PC-3 (cell line): ENCODE results near the gene B4GALNT3. TPM values are rescaled to one million over a fixed set of nuclear protein-coding genes. Genes with fewer than 3 reads are reported as not detected.

Experiments
- ATAC-seq: fragments of 200-7000 bp; cut with Tn5 transposase; 2 replicates; pipeline ENCODE4 v1.9.1; 2020; ENCODE audit warnings: mild to moderate bottlenecking, moderate library complexity
- BruUV-seq: library from RNA; stranded (reverse); fragments of 400-500 nt; replicated peaks from 2 replicates; lab custom pipeline; 2021; lab: Mats Ljungman, UMichigan
- CTCF ChIA-PET: fragments of 300-600 bp; sonication (Branson Sonifier 250); formaldehyde crosslinking; loops from one replicate; lab custom pipeline; 2022; ENCODE audit warnings: antibody characterized with exemption; lab: Charles Lee
- POLR2A ChIA-PET: fragments of 300-600 bp; sonication (Branson Sonifier 250); formaldehyde crosslinking; loops from one replicate; lab custom pipeline; 2022; ENCODE audit warnings: antibody characterized with exemption; ENCODE audit not compliant: unreplicated experiment; lab: Charles Lee
- DNase-seq: peaks from one replicate; pipeline ENCODE4 v3.0.0-alpha.2; 2015
- H2AFZ ChIP-seq: fragments of 300-600 bp; sonication (generic); 2 replicates; pipeline ENCODE4 v1.6.0; 2016; ENCODE audit warnings: antibody characterized with exemption, low read length
- H3F3A ChIP-seq: fragments of 300-600 bp; sonication (generic); one replicate; pipeline ENCODE4 v1.6.0; 2017; ENCODE audit warnings: antibody characterized with exemption, low read length, control low read depth, mild to moderate bottlenecking; ENCODE audit not compliant: unreplicated experiment
- H3K27ac ChIP-seq: fragments of 300-600 bp; sonication (generic); 2 replicates; pipeline ENCODE4 v1.5.1; 2016; ENCODE audit warnings: mild to moderate bottlenecking, low read length
- H3K27me3 ChIP-seq: fragments of 300-600 bp; sonication (generic); 2 replicates; pipeline ENCODE4 v1.6.1; 2016; ENCODE audit warnings: low read length, mixed read lengths
- H3K36me3 ChIP-seq: fragments of 300-600 bp; sonication (generic); 2 replicates; pipeline ENCODE4 v1.6.1; 2016; ENCODE audit warnings: low read depth, mixed run types, low read length, mixed read lengths
- H3K4me1 ChIP-seq: fragments of 300-600 bp; sonication (generic); 2 replicates; pipeline ENCODE4 v1.5.1; 2016; ENCODE audit warnings: low read length; ENCODE audit not compliant: insufficient read depth
- H3K4me2 ChIP-seq: fragments of 300-600 bp; sonication (generic); 2 replicates; pipeline ENCODE4 v1.6.0; 2016; ENCODE audit warnings: low read length
- H3K4me3 ChIP-seq: fragments of 300-600 bp; sonication (generic); 2 replicates; pipeline ENCODE4 v1.5.1; 2016; ENCODE audit warnings: mild to moderate bottlenecking, low read length, mixed read lengths
- H3K79me2 ChIP-seq: fragments of 300-600 bp; sonication (generic); 2 replicates; pipeline ENCODE4 v1.6.1; 2017; ENCODE audit warnings: low read length, mixed read lengths
- H3K9ac ChIP-seq: fragments of 300-600 bp; sonication (generic); 2 replicates; pipeline ENCODE4 v1.6.0; 2016; ENCODE audit warnings: mild to moderate bottlenecking, low read length
- H3K9me2 ChIP-seq: fragments of 300-600 bp; sonication (generic); replicated peaks from 2 replicates; pipeline ENCODE4 v1.6.1; 2016; ENCODE audit warnings: mixed run types, low read length, mixed read lengths
- H3K9me3 ChIP-seq: fragments of 300-600 bp; sonication (generic); 2 replicates; pipeline ENCODE4 v1.6.1; 2016; ENCODE audit warnings: low read length, mixed read lengths
- H4K20me1 ChIP-seq: fragments of 300-600 bp; sonication (generic); 2 replicates; pipeline ENCODE4 v1.6.1; 2016; ENCODE audit warnings: low read length, mixed read lengths
- CTCF ChIP-seq: fragments of 300-600 bp; sonication (generic); conservative IDR thresholded peaks from 2 replicates; pipeline ENCODE4 v1.5.1; 2017; ENCODE audit warnings: antibody characterized with exemption, low read depth, mild to moderate bottlenecking, low read length
- EZH2 ChIP-seq: fragments of 300-600 bp; sonication (generic); IDR thresholded peaks from one replicate; pipeline ENCODE4 v1.6.1; 2017; ENCODE audit warnings: antibody characterized with exemption, mild to moderate bottlenecking, low read length; ENCODE audit not compliant: unreplicated experiment
- EZH2phosphoT487 ChIP-seq: fragments of 300-600 bp; sonication (generic); IDR thresholded peaks from 2 replicates; pipeline ENCODE4 v1.6.1; 2018; ENCODE audit warnings: mild to moderate bottlenecking, antibody characterized with exemption, low read length, borderline replicate concordance
- intact Hi-C: fragments of 100-400 bp; cut with micrococcal nuclease; formaldehyde crosslinking; loops from 2 replicates; pipeline ENCODE4 v1.9.0; 2023
- total RNA-seq: library from RNA; depleted of rRNA; stranded (reverse); fragments of >200 nt; gene quantifications from 2 replicates; pipeline ENCODE4 v1.2.3, GENCODE V29; 2014

Gene B4GALNT3
- total RNA-seq, 1 experiment from 2014 or later: 3.7 TPM

- Histone ChIP-seq H2AFZ (peak overlapping the region; percentile 85), H3K9me2 (no peaks in the 10 kb centered on the region), H3K79me2 (no peaks in the 10 kb centered on the region), H3K4me2 (peak overlapping the region; percentile 92), H3K4me1 (peaks cover 16% of the 10 kb centered on the region), H4K20me1 (no peaks in the 10 kb centered on the region), H3K27ac (no peak overlapping the region), H3K9me3 (no peaks in the 10 kb centered on the region), H3K4me3 (peak overlapping the region; percentile 67), H3K27me3 (no peaks in the 10 kb centered on the region), H3F3A (no peaks in the 10 kb centered on the region), H3K9ac (no peak overlapping the region), H3K36me3 (no peaks in the 10 kb centered on the region)
- CTCF ChIA-PET: no interaction called here
- TF ChIP-seq EZH2phosphoT487 (no peak), EZH2 (no peak), CTCF (no peak)
- ATAC-seq (no peak), DNase-seq (no peak)
- no TSS peak for BruUV-seq
- POLR2A ChIA-PET: no interaction called here
- intact Hi-C loops: no loop called here
Measured at GRCh38 chr12:459050-459429, 699 bp upstream of the B4GALNT3 start.

GRCh38 chr12:460261-461230 lies 807 bp downstream of the B4GALNT3 start:
- BruUV-seq: no TSS peak
- H3K27me3 ChIP-seq: no peaks in the 10 kb centered on the region
- H3F3A ChIP-seq: no peaks in the 10 kb centered on the region
- peak overlapping the region; percentile 92 for H3K4me2 ChIP-seq
- H3K4me1 ChIP-seq: peaks cover 16% of the 10 kb centered on the region
- H3K79me2 ChIP-seq: no peaks in the 10 kb centered on the region
- DNase-seq (no peak), ATAC-seq (peak; percentile 33)
- ChIA-PET CTCF (no interaction called here), POLR2A (no interaction called here)
- H3K27ac ChIP-seq: no peak overlapping the region
- no peaks in the 10 kb centered on the region for H4K20me1 ChIP-seq
- H3K9me3 ChIP-seq: no peaks in the 10 kb centered on the region
- H3K4me3 ChIP-seq: peak overlapping the region; percentile 64
- TF ChIP-seq EZH2phosphoT487 (no peak), CTCF (no peak), EZH2 (no peak)
- no peak overlapping the region for H3K9ac ChIP-seq
- H2AFZ ChIP-seq: peak overlapping the region; percentile 55; the same call in 1 of the 2 replicates
- no peaks in the 10 kb centered on the region for H3K9me2 ChIP-seq
- intact Hi-C loops: loop anchor here (5.0 kb wide), 1 partner anchor 77 kb away; no protein-coding TSS in a partner anchor
- no peaks in the 10 kb centered on the region for H3K36me3 ChIP-seq

GRCh38 chr12:461425-461824 lies 1.7 kb downstream of the B4GALNT3 start:
- Histone ChIP-seq H3K79me2 (no peaks in the 10 kb centered on the region), H3K9me3 (no peaks in the 10 kb centered on the region), H3F3A (no peaks in the 10 kb centered on the region), H3K4me2 (no peak overlapping the region), H3K27me3 (no peaks in the 10 kb centered on the region), H3K4me3 (no peak overlapping the region), H3K27ac (no peak overlapping the region), H3K9me2 (no peaks in the 10 kb centered on the region), H3K36me3 (no peaks in the 10 kb centered on the region), H3K9ac (no peak overlapping the region), H3K4me1 (peaks cover 16% of the 10 kb centered on the region), H2AFZ (no peak overlapping the region), H4K20me1 (no peaks in the 10 kb centered on the region)
- no peak for ATAC-seq
- no peak for DNase-seq
- no peak for TF ChIP-seq EZH2phosphoT487
- no peak for TF ChIP-seq CTCF
- no peak for TF ChIP-seq EZH2
- BruUV-seq: TSS peak; percentile 30
- intact Hi-C loops: loop anchor here (5.0 kb wide), 1 partner anchor 76 kb away; no protein-coding TSS in a partner anchor
- POLR2A ChIA-PET: no interaction called here
- CTCF ChIA-PET: no interaction called here
